Adipocyte (in vitro differentiated cells): ENCODE results near the gene ARL8B.
"Not testable (repeated sequence)": the region's sequence is repeated elsewhere in the genome, so short reads cannot be mapped to it uniquely, and the experiment has no call there.

Source experiments
- DNase-seq: peaks from one replicate; pipeline ENCODE4 v3.0.0-alpha.2; 2015; ENCODE audit warnings: low read depth
- H3K27me3 ChIP-seq: replicated peaks from 2 replicates; pipeline ENCODE4 v1.7.0; 2013; ENCODE audit warnings: mild to moderate bottlenecking, low read length, moderate library complexity; ENCODE audit not compliant: control insufficient read depth, insufficient read depth
- H3K36me3 ChIP-seq: 2 replicates; pipeline ENCODE4 v1.7.0; 2013; ENCODE audit warnings: low read length, mild to moderate bottlenecking, moderate library complexity; ENCODE audit not compliant: control insufficient read depth, insufficient read depth, severe bottlenecking
- H3K4me1 ChIP-seq: 2 replicates; pipeline ENCODE4 v1.7.0; 2013; ENCODE audit warnings: mild to moderate bottlenecking, low read length, moderate library complexity; ENCODE audit not compliant: control insufficient read depth, insufficient read depth
- H3K4me3 ChIP-seq: 2 replicates; pipeline ENCODE4 v1.7.0; 2013; ENCODE audit warnings: mild to moderate bottlenecking, low read length, moderate library complexity
- H3K9ac ChIP-seq: 2 replicates; pipeline ENCODE4 v1.7.0; 2013; ENCODE audit warnings: mild to moderate bottlenecking, low read length, moderate library complexity
- H3K9me3 ChIP-seq: 2 replicates; pipeline ENCODE4 v1.7.0; 2013; ENCODE audit warnings: mild to moderate bottlenecking, low read length, moderate library complexity; ENCODE audit not compliant: control insufficient read depth

The ARL8B gene

DNA sequence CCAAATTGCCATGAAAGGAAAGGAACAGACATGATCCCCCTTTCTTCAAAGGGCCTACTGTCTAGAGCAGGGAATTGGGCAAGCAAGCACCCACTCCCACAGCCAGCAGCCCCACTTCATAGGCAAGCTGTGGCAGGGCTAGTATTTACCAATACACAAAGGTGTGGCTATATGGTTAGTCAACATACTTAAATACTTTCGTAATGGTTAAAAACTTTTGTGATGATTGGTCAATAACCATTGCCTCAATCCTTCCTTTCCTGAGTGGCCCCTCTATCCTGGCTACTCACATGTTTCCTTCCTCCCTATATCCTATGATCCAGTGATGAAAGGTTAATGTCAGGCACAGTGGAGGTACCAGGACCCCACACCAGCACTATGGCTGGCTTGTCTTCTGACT lies 30.1 kb upstream of the ARL8B start:
- H3K4me1 ChIP-seq: no peaks in the 10 kb centered on the region
- DNase-seq: no peak
- no peaks in the 10 kb centered on the region for H3K36me3 ChIP-seq
- H3K9me3 ChIP-seq: no peaks in the 10 kb centered on the region
- peaks cover 19% of the 10 kb centered on the region for H3K27me3 ChIP-seq
- H3K9ac ChIP-seq: no peak overlapping the region
- no peak overlapping the region for H3K4me3 ChIP-seq

DNA sequence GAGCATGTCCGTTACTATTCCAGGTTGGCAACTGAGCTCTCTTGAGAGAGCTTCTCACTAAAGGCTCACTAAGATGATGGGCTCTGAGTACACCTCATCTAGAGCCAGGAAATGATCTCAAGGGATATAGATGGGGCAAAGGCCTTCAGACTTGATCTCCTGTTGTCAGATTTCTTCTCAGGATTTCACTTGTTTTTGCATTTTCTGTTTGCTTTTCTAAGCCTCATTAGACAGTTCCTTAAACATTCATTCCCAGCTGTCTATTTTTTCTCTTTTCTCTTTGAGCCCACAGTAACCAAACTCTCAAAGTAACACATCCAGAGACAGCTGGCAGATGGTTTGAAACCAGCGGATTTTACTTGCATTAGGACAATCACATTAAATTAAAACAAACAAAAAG lies 28.4 kb upstream of the ARL8B start:
- Histone ChIP-seq H3K4me3 (no peak overlapping the region), H3K9ac (no peak overlapping the region), H3K9me3 (no peaks in the 10 kb centered on the region), H3K36me3 (no peaks in the 10 kb centered on the region), H3K4me1 (no peaks in the 10 kb centered on the region), H3K27me3 (peaks cover 25% of the 10 kb centered on the region)
- no peak for DNase-seq

DNA sequence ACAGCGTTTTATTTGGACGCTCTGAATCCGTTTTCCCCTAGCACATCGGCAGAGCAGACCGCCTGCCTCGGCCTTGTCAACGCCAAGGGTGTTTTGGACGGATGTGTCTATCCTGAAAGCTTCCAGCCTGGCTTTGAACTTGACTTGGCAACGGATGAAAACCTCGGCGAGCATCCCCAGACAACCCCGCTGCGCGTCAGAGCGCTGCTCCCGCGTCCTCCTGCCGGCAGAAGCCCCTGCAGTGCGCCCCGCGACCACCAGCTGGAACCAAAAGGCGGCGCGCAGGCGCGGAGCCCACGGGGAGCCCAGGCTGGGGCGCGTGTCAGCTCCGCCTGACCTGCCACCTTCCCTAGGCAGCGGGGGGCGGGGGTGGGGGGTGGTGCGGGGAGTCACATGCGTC lies 26.2 kb upstream of the ARL8B start:
- H3K36me3 ChIP-seq: no peaks in the 10 kb centered on the region
- peak overlapping the region; percentile 11 for H3K4me3 ChIP-seq
- no peaks in the 10 kb centered on the region for H3K4me1 ChIP-seq
- peaks cover 17% of the 10 kb centered on the region for H3K27me3 ChIP-seq
- DNase-seq: no peak
- no peak overlapping the region for H3K9ac ChIP-seq
- H3K9me3 ChIP-seq: no peaks in the 10 kb centered on the region

DNA sequence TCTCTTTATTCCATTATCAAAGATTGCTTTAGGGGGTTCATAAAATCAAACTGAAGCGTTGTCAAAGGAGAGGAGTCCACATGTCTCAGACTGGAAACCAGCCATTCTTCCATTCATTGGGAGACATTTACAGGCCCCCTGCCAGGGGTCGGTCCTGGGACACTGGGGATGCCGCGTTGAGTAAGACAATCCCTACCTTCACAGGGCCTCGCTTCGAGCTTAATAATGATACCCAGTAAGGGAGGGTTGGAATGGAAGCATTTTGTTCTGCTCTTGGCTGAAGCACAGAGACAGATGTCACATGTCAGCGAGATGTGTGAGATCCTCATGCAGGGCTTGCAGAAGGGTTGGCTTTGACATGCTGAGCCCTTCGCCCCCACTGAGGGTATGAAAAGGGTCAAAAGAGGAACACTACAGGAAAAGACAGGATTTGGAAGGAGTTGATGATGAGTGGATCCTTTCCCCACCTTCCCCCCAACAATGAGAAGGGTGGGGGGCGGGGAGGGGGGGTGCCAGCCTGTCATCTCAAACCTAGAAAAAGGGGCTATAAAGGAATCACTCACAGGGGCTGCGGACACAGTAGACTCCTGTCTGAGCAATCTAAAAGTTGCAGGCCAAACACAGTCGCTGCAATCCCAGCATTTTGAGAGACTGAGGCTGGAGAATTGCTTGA lies 25.6 kb upstream of the ARL8B start:
- DNase-seq: no peak
- Histone ChIP-seq H3K9me3 (no peaks in the 10 kb centered on the region), H3K27me3 (peaks cover 14% of the 10 kb centered on the region), H3K36me3 (no peaks in the 10 kb centered on the region), H3K4me1 (no peaks in the 10 kb centered on the region), H3K4me3 (no peak overlapping the region), H3K9ac (no peak overlapping the region)

- Histone ChIP-seq H3K4me1 (no peaks in the 10 kb centered on the region), H3K9ac (no peak overlapping the region), H3K4me3 (no peak overlapping the region), H3K36me3 (no peaks in the 10 kb centered on the region), H3K9me3 (no peaks in the 10 kb centered on the region), H3K27me3 (peaks cover 14% of the 10 kb centered on the region)
- DNase-seq: no peak
These were observed 23.7 kb upstream of the ARL8B start for GRCh38 chr3:5098346-5098745.

DNA sequence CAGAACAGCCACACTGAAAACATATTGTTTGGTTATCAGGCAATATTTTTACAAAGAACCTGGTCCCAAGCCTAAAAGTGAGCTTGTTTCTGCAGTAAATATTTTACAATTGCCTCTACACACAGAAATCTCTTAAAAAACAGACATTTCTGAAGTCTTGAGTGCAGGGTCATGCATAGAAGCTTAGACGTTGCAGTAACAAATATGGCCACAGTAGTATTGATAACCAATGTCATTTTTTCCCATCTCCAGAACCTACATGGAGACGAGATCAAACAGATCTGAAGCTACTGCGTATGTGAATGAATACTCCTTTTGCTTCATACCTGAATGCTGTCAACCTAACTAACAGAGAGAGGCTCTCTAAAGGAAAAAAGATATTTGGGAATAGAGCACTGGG lies 19.6 kb upstream of the ARL8B start:
- Histone ChIP-seq H3K9ac (no peak overlapping the region), H3K4me3 (no peak overlapping the region), H3K27me3 (peaks cover 10% of the 10 kb centered on the region), H3K36me3 (no peaks in the 10 kb centered on the region), H3K9me3 (no peaks in the 10 kb centered on the region), H3K4me1 (no peaks in the 10 kb centered on the region)
- DNase-seq: no peak

GRCh38 chr3:5103743-5104142 lies 18.3 kb upstream of the ARL8B start:
- DNase-seq: no peak
- no peak overlapping the region for H3K9ac ChIP-seq
- peaks cover 4% of the 10 kb centered on the region for H3K27me3 ChIP-seq
- no peaks in the 10 kb centered on the region for H3K4me1 ChIP-seq
- no peak overlapping the region for H3K4me3 ChIP-seq
- no peaks in the 10 kb centered on the region for H3K9me3 ChIP-seq
- no peaks in the 10 kb centered on the region for H3K36me3 ChIP-seq

DNA sequence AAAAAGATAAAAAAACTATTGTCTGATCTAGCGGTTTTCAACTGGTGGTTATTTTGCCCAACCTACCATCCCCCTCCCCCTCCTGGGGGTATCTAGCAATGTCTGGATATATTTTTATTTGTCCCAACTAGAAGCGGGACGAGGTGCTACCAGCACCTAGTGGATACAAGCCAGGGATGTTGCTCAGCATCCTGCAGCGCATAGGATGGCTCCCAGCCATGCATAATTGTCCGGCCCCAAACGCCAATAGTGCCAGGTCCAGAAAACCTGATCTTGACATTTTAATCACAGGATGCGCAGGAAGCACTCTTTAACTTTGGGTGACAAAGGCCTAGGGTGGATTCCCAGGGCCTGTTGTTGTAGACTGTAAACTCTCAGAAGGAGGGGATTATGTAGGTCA lies 17.0 kb upstream of the ARL8B start:
- Histone ChIP-seq H3K9me3 (no peaks in the 10 kb centered on the region), H3K27me3 (peaks cover 3% of the 10 kb centered on the region), H3K9ac (no peak overlapping the region), H3K36me3 (no peaks in the 10 kb centered on the region), H3K4me3 (no peak overlapping the region), H3K4me1 (no peaks in the 10 kb centered on the region)
- DNase-seq: no peak

GRCh38 chr3:5106371-5106770 lies 15.7 kb upstream of the ARL8B start:
- not testable (repeated sequence) for H3K4me3 ChIP-seq, H3K36me3 ChIP-seq, DNase-seq, H3K9me3 ChIP-seq, H3K27me3 ChIP-seq, H3K4me1 ChIP-seq, H3K9ac ChIP-seq

DNA sequence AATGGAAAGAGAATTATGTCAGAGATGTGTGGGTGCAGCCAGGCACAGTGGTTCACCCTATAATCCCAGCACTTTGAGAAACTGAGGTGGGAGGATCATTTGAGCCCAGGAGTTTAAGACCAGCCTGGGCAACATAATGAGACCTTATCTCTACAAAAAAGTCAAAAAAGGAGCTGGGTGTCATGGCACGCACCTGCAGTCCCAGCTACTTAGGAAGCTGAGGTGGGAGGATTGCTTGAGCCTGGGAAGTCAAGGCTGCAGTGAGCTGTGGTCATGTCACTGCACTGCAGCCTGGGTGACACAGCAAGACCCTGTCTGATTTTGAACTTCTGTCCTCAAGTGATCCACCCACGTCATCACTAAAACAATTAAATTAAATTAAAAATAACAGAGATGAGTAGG lies 15.2 kb upstream of the ARL8B start:
- H3K36me3 ChIP-seq, H3K9me3 ChIP-seq, H3K27me3 ChIP-seq, DNase-seq, H3K9ac ChIP-seq, H3K4me1 ChIP-seq, H3K4me3 ChIP-seq: not testable (repeated sequence)

- Histone ChIP-seq H3K9me3 (no peaks in the 10 kb centered on the region), H3K36me3 (no peaks in the 10 kb centered on the region), H3K27me3 (peaks cover 3% of the 10 kb centered on the region), H3K4me3 (no peak overlapping the region), H3K4me1 (no peaks in the 10 kb centered on the region), H3K9ac (no peak overlapping the region)
- no peak for DNase-seq
These were observed 11.8 kb upstream of the ARL8B start for GRCh38 chr3:5110337-5110736.

DNA sequence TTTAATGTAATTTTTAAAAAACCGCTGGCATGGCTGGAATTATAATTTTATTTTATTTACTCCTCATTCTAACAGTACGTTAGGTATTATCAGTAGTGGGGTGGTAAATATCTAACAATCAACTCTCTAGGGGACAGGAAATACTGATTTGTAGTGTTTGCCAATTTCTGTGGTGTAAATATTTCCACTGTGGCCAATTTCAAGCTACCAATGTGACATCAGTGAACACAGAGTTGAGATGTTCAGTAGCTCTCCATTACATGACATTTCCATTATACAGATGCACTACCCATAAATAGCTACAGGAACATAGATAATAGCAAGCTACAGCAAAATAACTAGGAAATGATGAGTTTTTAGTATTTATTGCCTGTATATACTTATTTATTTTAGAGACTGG lies 10.0 kb upstream of the ARL8B start:
- Histone ChIP-seq H3K9me3 (no peaks in the 10 kb centered on the region), H3K9ac (no peak overlapping the region), H3K4me1 (no peaks in the 10 kb centered on the region), H3K4me3 (no peak overlapping the region), H3K36me3 (no peaks in the 10 kb centered on the region), H3K27me3 (no peaks in the 10 kb centered on the region)
- DNase-seq: no peak
